GM18498 (cell line): ENCODE results near the gene MS4A4E.
A peak's percentile ranks its signal among the peaks of the same experiment; 100 is the strongest.
"Not testable (repeated sequence)": the region's sequence is repeated elsewhere in the genome, so short reads cannot be mapped to it uniquely, and the experiment has no call there.

Source experiments
- ATAC-seq: cut with Tn5 transposase; IDR thresholded peaks from one replicate; pipeline ENCODE4 v1.9.1; 2021; ENCODE audit warnings: mild to moderate bottlenecking, moderate library complexity; ENCODE audit not compliant: unreplicated experiment

MS4A4E gene

GRCh38 chr11:60222141-60222540 lies 20.8 kb downstream of the MS4A4E start:
- ATAC-seq = no peak

GRCh38 chr11:60221692-60222091 lies 21.2 kb downstream of the MS4A4E start:
- no peak for ATAC-seq

- ATAC-seq = no peak
Measured at GRCh38 chr11:60221181-60221580, 21.8 kb downstream of the MS4A4E start.

- no peak for ATAC-seq
Measured at GRCh38 chr11:60214386-60214785, 28.6 kb downstream of the MS4A4E start.

- ATAC-seq = no peak
Measured at GRCh38 chr11:60211206-60211605, 31.7 kb downstream of the MS4A4E start.

GRCh38 chr11:60209977-60210376 lies 33.0 kb downstream of the MS4A4E start:
- no peak for ATAC-seq

- ATAC-seq = no peak
Measured at GRCh38 chr11:60208951-60209350, 34.0 kb downstream of the MS4A4E start.

- ATAC-seq = no peak
Measured at GRCh38 chr11:60208146-60208895, 34.6 kb downstream of the MS4A4E start.

GRCh38 chr11:60206616-60207015 lies 36.3 kb downstream of the MS4A4E start:
- peak; percentile 42 for ATAC-seq

- ATAC-seq = no peak
Measured at GRCh38 chr11:60204922-60205321, 38.0 kb downstream of the MS4A4E start.

- not testable (repeated sequence) for ATAC-seq
Measured at GRCh38 chr11:60201334-60201733, 41.6 kb downstream of the MS4A4E start.

GRCh38 chr11:60197442-60197841 lies 45.5 kb downstream of the MS4A4E start:
- ATAC-seq = no peak

GRCh38 chr11:60195923-60196368 lies 47.0 kb downstream of the MS4A4E start:
- ATAC-seq = peak; percentile 48

- no peak for ATAC-seq
Measured at GRCh38 chr11:60194511-60194910, 48.4 kb downstream of the MS4A4E start.

GRCh38 chr11:60193687-60194433 lies 49.1 kb downstream of the MS4A4E start:
- peak; percentile 94 for ATAC-seq

GRCh38 chr11:60192564-60192963 lies 50.4 kb downstream of the MS4A4E start:
- ATAC-seq = not testable (repeated sequence)

GRCh38 chr11:60188481-60188880 lies 54.5 kb downstream of the MS4A4E start:
- ATAC-seq = not testable (repeated sequence)

GRCh38 chr11:60186128-60186527 lies 56.8 kb downstream of the MS4A4E start:
- not testable (repeated sequence) for ATAC-seq

GRCh38 chr11:60185512-60185827 lies 57.5 kb downstream of the MS4A4E start:
- not testable (repeated sequence) for ATAC-seq

- ATAC-seq = peak; percentile 56
Measured at GRCh38 chr11:60184824-60185511, 58.0 kb downstream of the MS4A4E start.

- ATAC-seq = no peak
Measured at GRCh38 chr11:60183591-60184205, 59.2 kb downstream of the MS4A4E start.
